HG03103 (cell line): ENCODE data around the gene KRTAP19-5.
"Not testable (repeated sequence)": the region's sequence is repeated elsewhere in the genome, so short reads cannot be mapped to it uniquely, and the experiment has no call there.

ENCODE experiments used
- ATAC-seq: cut with Tn5 transposase; IDR thresholded peaks from one replicate; pipeline ENCODE4 v1.9.1; 2021; ENCODE audit warnings: low read depth; ENCODE audit not compliant: unreplicated experiment

KRTAP19-5 gene

GRCh38 chr21:30502041-30502440 is at the start of gene KRTAP19-5:
TSS of gene KRTAP19-5 (minus strand) at chr21:30502141. CDS start at chr21:30502090, 51 bp downstream.
- ATAC-seq: no peak

- no peak for ATAC-seq
These were observed 39.8 kb upstream of the KRTAP19-5 start, which contains the start of gene KRTAP19-6 for GRCh38 chr21:30541764-30542163. TSS of gene KRTAP19-6 (minus strand) at chr21:30541864. CDS start at chr21:30541833, 31 bp downstream.

GRCh38 chr21:30518876-30519275 is 16.9 kb upstream of the KRTAP19-5 start:
- ATAC-seq: no peak

- no peak for ATAC-seq
These were observed 13.7 kb upstream of the KRTAP19-5 start for GRCh38 chr21:30515681-30516080.

- not testable (repeated sequence) for ATAC-seq
These were observed 3.8 kb upstream of the KRTAP19-5 start for GRCh38 chr21:30505621-30506205.

- ATAC-seq: no peak
These were observed 4.9 kb downstream of the KRTAP19-5 start, which contains the start of gene KRTAP19-4 for GRCh38 chr21:30497065-30497464. TSS of gene KRTAP19-4 (minus strand) at chr21:30497165. CDS start at chr21:30497110, 55 bp downstream.

GRCh38 chr21:30491963-30492428 is 9.9 kb downstream of the KRTAP19-5 start, which contains the start of gene KRTAP19-3:
TSS of gene KRTAP19-3 (minus strand) at chr21:30492013. CDS start at chr21:30491957, 56 bp downstream.
- ATAC-seq: no peak

GRCh38 chr21:30487336-30487735 is 14.6 kb downstream of the KRTAP19-5 start, which contains the start of gene KRTAP19-2:
TSS of gene KRTAP19-2 (minus strand) at chr21:30487436. CDS start at chr21:30487348, 88 bp downstream.
- ATAC-seq: no peak

- no peak for ATAC-seq
These were observed 15.8 kb downstream of the KRTAP19-5 start for GRCh38 chr21:30486180-30486579.

- ATAC-seq: no peak
These were observed 19.8 kb downstream of the KRTAP19-5 start for GRCh38 chr21:30482130-30482529.

GRCh38 chr21:30480145-30480544 is 21.8 kb downstream of the KRTAP19-5 start, which contains the start of gene KRTAP19-1:
TSS of gene KRTAP19-1 (minus strand) at chr21:30480367. CDS start at chr21:30480317, 50 bp downstream.
- ATAC-seq: no peak

GRCh38 chr21:30479259-30479658 is 22.7 kb downstream of the KRTAP19-5 start:
- ATAC-seq: no peak

GRCh38 chr21:30478004-30478403 is 23.9 kb downstream of the KRTAP19-5 start:
- ATAC-seq: no peak

GRCh38 chr21:30468900-30469714 is 32.8 kb downstream of the KRTAP19-5 start:
- ATAC-seq: no peak

- no peak for ATAC-seq
These were observed 38.2 kb downstream of the KRTAP19-5 start for GRCh38 chr21:30463713-30464112.
